AG09319 (cell line): ENCODE data around the gene DCDC1.
"Not testable (repeated sequence)": the region's sequence is repeated elsewhere in the genome, so short reads cannot be mapped to it uniquely, and the experiment has no call there.

Experiments used
- DNase-seq: peaks from one replicate; pipeline ENCODE4 v3.0.0-alpha.2; 2010; ENCODE audit warnings: low read depth; ENCODE audit errors: extremely low read depth
- TF ChIP-seq, protein P1 (sequence below): IDR thresholded peaks from 2 replicates; pipeline ENCODE4 v1.5.1; 2011; ENCODE audit warnings: low read depth, mild to moderate bottlenecking, inconsistent platforms, low read length, moderate library complexity

Gene DCDC1

DNA sequence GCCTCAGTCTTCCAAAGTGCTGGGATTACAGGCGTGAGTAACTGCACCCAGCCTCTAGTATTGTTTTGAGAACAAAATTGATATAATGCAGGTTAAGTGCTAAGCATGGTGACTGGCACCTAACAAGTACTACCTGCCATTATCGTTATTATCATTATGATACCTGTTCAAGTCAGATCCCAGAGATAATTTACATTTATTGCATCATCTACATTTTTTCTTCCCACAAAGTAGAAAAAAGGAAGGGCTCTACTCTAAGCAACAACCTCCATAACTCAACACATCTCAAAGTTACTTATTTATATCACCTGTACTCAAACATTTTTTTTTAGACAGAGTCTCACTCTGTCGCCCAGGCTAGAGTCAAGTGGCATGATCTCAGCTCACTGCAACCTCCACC is 42.1 kb downstream of the DCDC1 start:
- TF ChIP-seq, protein P1, sequence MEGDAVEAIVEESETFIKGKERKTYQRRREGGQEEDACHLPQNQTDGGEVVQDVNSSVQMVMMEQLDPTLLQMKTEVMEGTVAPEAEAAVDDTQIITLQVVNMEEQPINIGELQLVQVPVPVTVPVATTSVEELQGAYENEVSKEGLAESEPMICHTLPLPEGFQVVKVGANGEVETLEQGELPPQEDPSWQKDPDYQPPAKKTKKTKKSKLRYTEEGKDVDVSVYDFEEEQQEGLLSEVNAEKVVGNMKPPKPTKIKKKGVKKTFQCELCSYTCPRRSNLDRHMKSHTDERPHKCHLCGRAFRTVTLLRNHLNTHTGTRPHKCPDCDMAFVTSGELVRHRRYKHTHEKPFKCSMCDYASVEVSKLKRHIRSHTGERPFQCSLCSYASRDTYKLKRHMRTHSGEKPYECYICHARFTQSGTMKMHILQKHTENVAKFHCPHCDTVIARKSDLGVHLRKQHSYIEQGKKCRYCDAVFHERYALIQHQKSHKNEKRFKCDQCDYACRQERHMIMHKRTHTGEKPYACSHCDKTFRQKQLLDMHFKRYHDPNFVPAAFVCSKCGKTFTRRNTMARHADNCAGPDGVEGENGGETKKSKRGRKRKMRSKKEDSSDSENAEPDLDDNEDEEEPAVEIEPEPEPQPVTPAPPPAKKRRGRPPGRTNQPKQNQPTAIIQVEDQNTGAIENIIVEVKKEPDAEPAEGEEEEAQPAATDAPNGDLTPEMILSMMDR = no peak
- DNase-seq = no peak

DNA sequence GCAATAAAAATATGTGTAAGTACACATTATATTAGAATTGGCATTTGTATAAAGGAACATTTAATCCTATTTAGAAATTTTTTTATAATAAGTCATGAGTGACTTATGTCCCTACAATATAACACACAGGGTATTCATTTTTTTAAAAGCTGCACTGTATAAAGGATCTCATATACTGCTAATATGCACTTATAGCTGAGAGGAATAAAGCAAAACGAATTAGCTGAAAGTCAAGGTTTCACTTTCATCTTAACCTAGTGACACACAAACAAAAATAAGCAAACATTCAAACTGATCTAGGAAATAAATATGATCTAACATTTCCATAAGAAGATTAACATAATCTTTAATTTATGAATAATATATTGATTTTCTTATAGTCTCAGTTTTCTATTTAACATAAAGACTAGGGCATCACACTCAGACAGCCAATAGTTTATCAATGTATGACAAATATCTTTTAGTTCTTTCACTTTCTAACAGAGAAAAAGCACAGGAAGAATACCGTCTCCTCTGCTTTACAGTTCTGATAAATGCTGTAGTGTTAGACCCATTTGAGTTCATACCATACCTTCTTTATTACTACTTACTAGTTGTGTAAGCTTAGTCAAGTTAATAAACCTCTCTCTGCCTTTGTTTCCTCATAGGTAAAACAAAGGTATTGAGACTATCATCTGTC is 42.9 kb downstream of the DCDC1 start:
- no peak for DNase-seq
- TF ChIP-seq, protein P1 = no peak

DNA sequence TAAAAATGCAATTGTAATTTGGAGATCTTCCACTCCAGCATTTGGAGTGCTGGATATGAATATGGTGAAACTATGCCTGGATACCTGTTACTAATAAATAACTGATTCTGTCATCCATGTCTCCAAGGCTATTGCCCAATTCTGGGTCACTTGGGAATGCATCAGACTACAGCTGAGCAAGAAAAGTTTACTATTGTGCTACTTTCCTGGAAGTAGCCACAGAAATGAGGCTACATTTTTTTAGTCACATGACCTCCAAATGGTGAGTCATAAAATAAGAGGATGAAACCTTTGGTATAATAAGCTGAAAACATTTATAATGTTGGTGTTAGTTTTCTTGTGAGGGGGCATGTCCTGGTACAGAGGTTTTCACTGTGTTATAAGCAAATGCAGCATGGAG is 44.4 kb downstream of the DCDC1 start:
- no peak for DNase-seq
- TF ChIP-seq, protein P1 = no peak

DNA sequence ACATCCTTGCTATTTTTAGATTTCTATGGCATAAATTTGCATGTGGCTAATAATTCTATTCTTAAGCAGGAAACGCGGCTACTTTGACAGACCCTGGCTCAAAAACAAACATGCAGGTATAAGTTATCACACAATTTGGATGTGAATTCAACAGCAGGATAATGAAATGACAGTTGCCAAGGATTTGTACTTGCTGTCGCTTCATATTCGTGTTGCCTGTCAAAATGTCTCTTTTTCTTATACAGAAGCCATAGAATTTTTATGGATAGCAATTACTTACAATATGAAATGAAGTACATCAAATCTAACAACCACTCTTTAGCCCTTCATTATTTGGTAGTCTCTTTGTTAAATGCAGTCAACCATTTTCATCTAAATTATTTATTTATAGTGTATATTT is 46.4 kb downstream of the DCDC1 start:
- TF ChIP-seq, protein P1 = no peak
- no peak for DNase-seq

DNA sequence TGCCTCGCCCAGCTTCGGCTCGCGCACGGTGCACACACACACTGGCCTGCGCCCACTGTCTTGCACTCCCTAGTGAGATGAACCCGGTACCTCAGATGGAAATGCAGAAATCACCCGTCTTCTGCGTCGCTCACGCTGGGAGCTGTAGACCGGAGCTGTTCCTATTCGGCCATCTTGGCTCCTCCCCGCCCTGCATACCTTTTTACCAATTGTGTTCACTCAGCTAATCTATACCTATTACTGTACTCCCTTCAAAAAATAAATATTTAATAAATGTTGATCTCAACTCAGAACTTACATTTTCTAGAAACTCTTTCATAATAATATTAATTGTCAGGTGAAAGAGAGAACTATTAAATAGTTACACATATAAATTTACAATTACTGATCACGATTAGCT is 48.0 kb downstream of the DCDC1 start:
- DNase-seq = not testable (repeated sequence)

DNA sequence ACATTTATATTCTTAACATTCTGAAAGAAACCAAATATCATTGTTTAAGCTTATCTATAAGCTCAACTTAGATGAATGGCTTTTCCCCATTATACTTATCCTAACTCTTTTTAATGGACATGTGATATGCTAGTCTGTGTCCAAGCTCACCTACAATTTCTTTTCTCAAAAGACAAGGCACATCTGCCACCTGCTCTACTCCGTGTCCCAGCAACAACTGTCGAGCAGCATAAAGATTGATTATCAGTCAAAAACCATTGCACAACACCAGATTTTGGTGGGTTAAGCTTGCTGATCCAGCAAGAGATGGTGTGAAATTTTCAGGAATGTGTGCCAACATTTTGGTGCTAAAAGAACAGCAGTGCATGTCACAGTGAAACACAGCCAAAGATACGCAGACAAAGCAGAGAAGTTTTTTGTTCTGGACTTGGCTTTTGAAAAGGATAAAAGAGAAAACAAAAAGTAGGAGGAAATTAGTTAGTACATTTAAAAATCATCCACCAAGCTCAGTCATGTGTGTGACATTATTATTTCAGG is 65.8 kb downstream of the DCDC1 start:
- no peak for DNase-seq
- TF ChIP-seq, protein P1 = no peak

DNA sequence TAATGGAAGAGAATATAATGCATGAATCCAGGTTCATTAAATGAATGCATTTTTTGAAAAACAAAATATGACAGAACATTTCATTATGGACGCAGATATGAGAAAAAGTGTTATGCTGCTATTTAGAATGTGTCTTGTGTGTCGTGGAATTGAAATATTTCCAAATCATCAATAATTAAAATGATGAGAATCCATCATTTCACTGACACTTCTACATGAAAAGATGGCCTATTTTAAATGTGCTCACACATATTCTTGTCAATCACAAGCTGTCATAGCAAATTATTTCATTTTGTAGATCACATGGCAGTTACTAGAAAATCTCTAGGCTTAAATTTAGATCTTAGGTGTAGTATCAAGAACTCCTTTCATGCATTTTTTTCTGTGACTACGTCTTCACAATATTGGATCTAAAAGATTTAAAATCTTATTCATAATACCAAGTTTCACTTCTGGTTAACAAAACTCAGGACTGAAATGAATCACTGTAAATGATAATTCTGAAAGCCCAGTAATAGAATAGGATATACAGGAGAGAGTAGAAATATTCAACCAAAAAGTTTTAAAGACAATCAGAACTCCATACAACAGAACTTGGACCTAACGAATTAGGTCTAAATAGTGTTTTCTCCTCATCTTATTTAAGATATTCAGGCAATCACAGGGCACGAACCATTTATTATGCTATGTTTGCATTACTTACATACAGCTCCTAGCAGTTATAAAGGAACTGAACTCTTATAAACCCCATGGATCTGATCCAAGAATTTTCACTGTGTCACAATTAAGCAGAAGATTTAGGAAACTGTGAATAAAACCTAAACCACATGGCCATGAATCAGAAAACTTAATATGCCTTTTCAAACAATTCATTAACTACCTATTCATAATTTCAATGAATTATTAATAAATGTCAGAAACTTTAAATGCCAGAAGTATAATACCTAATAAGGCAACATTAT is 67.7 kb downstream of the DCDC1 start:
- no peak for DNase-seq
- TF ChIP-seq, protein P1 = no peak
